ENCODE results near the gene ZFHX3. TPM values are rescaled to one million over a fixed set of nuclear protein-coding genes. Genes with fewer than 3 reads are reported as not detected.

Gene ZFHX3
- total RNA-seq, 2 experiments from 2014 or later = 0.63 to 0.64 TPM

DNA sequence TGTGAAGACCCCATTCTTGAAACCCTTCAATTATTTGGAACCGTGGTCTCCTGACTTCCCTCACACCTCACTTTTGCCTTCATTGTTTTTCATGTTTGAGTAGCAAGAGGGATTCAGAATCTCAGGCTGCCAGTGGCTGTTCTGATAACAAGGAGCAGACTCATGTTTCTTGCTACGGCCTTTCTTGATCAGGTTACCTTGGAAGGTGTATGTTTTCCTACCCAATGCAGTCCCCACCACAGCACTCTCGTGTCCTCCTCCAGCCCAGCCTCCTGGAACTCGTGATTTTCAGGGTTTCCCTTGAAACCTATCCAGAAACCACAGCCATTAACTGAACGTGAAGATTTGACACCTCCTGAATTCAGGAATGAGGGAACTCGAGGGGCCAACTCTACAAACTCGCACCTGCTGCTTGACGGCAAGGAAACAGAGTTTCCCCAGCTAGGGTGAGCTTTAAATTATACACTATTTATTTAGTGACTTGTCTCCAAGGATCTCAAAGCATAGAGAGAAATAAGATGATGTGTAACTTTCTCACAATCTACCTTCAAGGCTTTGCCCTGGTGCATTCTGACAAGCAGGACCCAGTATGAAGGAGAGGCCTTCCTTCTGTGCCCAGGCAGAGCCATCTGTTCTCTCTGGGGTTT is 1.6 kb downstream of the ZFHX3 start:
- TF ChIP-seq, protein P1, sequence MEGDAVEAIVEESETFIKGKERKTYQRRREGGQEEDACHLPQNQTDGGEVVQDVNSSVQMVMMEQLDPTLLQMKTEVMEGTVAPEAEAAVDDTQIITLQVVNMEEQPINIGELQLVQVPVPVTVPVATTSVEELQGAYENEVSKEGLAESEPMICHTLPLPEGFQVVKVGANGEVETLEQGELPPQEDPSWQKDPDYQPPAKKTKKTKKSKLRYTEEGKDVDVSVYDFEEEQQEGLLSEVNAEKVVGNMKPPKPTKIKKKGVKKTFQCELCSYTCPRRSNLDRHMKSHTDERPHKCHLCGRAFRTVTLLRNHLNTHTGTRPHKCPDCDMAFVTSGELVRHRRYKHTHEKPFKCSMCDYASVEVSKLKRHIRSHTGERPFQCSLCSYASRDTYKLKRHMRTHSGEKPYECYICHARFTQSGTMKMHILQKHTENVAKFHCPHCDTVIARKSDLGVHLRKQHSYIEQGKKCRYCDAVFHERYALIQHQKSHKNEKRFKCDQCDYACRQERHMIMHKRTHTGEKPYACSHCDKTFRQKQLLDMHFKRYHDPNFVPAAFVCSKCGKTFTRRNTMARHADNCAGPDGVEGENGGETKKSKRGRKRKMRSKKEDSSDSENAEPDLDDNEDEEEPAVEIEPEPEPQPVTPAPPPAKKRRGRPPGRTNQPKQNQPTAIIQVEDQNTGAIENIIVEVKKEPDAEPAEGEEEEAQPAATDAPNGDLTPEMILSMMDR (IDR thresholded peaks at IDR 0.05) = no peak
- H3K4me3 Mint-ChIP-seq = no peak overlapping the region
- Histone ChIP-seq H3K9me3 (ENCODE audit: control insufficient read depth in 1 of 2, insufficient read depth in 1 of 2, low read length in 2 of 2) (no peaks in the 10 kb centered on the region), H3K27me3 (ENCODE audit: control insufficient read depth in 1 of 2, insufficient read depth in 2 of 2, low read length in 2 of 2) (peaks cover 7 to 22% of the 10 kb centered on the region in 2 experiments), H3K4me3 (ENCODE audit: low read length) (no peak overlapping the region), H3K27ac (ENCODE audit: low read depth in 1 of 2, low read length in 2 of 2) (no peak overlapping the region), H3K4me1 (ENCODE audit: insufficient read depth, low read length) (peaks cover 5% of the 10 kb centered on the region), H3K36me3 (ENCODE audit: insufficient read depth, low read length) (no peaks in the 10 kb centered on the region)
- H3K27me3 Mint-ChIP-seq = peaks cover 44% of the 10 kb centered on the region
- H3K4me1 Mint-ChIP-seq (ENCODE audit: low read depth) = no peaks in the 10 kb centered on the region
- no peak overlapping the region for H3K27ac Mint-ChIP-seq
- H3K9me3 Mint-ChIP-seq = no peaks in the 10 kb centered on the region
- DNase-seq = no peak
- ChIA-PET CTCF (no interaction called here), POLR2A (no interaction called here)
- H3K36me3 Mint-ChIP-seq (ENCODE audit: low read depth) = no peaks in the 10 kb centered on the region
- intact Hi-C loops (cut with DNase I, micrococcal nuclease) = no loop called here
- no peak for ATAC-seq (ENCODE audit: poor library complexity)

DNA sequence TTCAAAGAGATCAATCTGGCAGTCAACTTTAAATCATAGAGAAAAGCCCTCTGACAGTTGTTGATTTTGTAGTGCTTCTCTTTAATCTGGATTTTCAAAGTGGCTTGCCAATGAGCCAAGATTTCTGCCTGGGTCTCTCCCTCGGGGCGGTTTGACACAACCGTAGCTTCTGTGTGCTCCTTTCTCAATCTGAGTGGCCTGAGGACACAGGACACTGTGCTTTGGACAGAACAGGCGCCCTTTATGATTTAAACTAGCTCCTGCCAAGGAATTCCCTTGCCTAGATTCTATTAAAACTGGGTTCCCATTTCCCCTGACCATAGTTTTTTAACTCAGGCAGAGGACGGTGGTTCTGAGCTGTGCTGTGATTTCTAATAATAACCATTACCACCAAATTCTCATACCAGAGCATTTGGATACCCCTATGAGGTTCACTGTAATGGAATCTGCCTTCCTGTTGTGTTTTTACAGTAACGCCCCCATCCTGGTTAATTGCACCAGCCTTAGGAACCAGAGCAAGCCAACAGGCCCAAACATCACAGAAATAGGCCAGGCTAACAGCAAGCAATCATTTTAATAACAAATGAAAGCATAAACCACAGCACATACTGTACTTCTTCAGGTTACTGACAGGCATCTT is 4.0 kb downstream of the ZFHX3 start:
- CTCF ChIA-PET = no interaction called here
- H3K4me3 ChIP-seq (ENCODE audit: low read length) = no peak overlapping the region
- ATAC-seq (ENCODE audit: poor library complexity) (no peak), DNase-seq (no peak)
- Mint-ChIP-seq H3K4me1 (ENCODE audit: low read depth) (no peaks in the 10 kb centered on the region), H3K27me3 (peaks cover 44% of the 10 kb centered on the region), H3K9me3 (no peaks in the 10 kb centered on the region), H3K4me3 (no peak overlapping the region), H3K27ac (no peak overlapping the region), H3K36me3 (ENCODE audit: low read depth) (no peaks in the 10 kb centered on the region)
- no peaks in the 10 kb centered on the region for H3K36me3 ChIP-seq (ENCODE audit: insufficient read depth, low read length)
- POLR2A ChIA-PET = no interaction called here
- H3K9me3 ChIP-seq (ENCODE audit: control insufficient read depth in 1 of 2, insufficient read depth in 1 of 2, low read length in 2 of 2) = no peaks in the 10 kb centered on the region
- H3K4me1 ChIP-seq (ENCODE audit: insufficient read depth, low read length) = peaks cover 5% of the 10 kb centered on the region
- TF ChIP-seq, protein P1 (IDR thresholded peaks at IDR 0.05) = no peak
- H3K27ac ChIP-seq (ENCODE audit: low read depth in 1 of 2, low read length in 2 of 2) = no peak overlapping the region
- H3K27me3 ChIP-seq (ENCODE audit: control insufficient read depth in 1 of 2, insufficient read depth in 2 of 2, low read length in 2 of 2) = peaks cover 7 to 22% of the 10 kb centered on the region in 2 experiments
- intact Hi-C loops (cut with DNase I, micrococcal nuclease) = no loop called here

DNA sequence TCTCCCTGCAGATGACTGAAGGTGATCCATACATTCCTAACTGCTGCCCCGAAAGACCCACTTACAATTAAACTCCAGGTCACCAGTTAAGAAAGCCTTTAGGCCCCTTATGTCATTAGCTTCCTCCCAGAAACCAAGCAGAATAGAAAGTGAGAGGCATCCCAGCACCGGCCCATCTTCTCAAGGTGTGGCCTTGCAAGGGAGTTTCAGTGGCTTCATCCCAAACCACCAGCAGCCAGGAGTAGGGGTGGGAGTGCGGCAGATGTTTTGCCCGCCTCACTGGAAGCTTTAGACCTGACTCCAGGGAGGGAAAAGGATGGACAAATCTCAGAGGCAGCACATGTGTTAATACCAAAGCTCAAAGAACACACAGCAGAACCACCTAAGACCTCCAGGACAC is 5.1 kb downstream of the ZFHX3 start:
- Histone ChIP-seq H3K9me3 (ENCODE audit: control insufficient read depth in 1 of 2, insufficient read depth in 1 of 2, low read length in 2 of 2) (no peaks in the 10 kb centered on the region), H3K27ac (ENCODE audit: low read depth in 1 of 2, low read length in 2 of 2) (no peak overlapping the region), H3K27me3 (ENCODE audit: control insufficient read depth in 1 of 2, insufficient read depth in 2 of 2, low read length in 2 of 2) (peaks cover 7 to 19% of the 10 kb centered on the region in 2 experiments), H3K4me1 (ENCODE audit: insufficient read depth, low read length) (peaks cover 5% of the 10 kb centered on the region), H3K36me3 (ENCODE audit: insufficient read depth, low read length) (no peaks in the 10 kb centered on the region), H3K4me3 (ENCODE audit: low read length) (no peak overlapping the region)
- H3K27me3 Mint-ChIP-seq = peaks cover 49% of the 10 kb centered on the region
- TF ChIP-seq, protein P1 (IDR thresholded peaks at IDR 0.05) = no peak
- no peaks in the 10 kb centered on the region for H3K36me3 Mint-ChIP-seq (ENCODE audit: low read depth)
- no peaks in the 10 kb centered on the region for H3K9me3 Mint-ChIP-seq
- DNase-seq (no peak), ATAC-seq (ENCODE audit: poor library complexity) (no peak)
- CTCF ChIA-PET = no interaction called here
- H3K4me1 Mint-ChIP-seq (ENCODE audit: low read depth) = no peaks in the 10 kb centered on the region
- intact Hi-C loops (cut with DNase I, micrococcal nuclease) = no loop called here
- no peak overlapping the region for H3K27ac Mint-ChIP-seq
- no peak overlapping the region for H3K4me3 Mint-ChIP-seq
- POLR2A ChIA-PET = no interaction called here

Measured in CD4-positive, alpha-beta T cell (primary cell).